Midbrain (tissue), 1 donor: ENCODE measurements around the gene INKA2.

Experiments
- DNase-seq: peaks from one replicate; lab custom pipeline; 2025; lab: John Stamatoyannopoulos, UW

The INKA2 gene

DNA sequence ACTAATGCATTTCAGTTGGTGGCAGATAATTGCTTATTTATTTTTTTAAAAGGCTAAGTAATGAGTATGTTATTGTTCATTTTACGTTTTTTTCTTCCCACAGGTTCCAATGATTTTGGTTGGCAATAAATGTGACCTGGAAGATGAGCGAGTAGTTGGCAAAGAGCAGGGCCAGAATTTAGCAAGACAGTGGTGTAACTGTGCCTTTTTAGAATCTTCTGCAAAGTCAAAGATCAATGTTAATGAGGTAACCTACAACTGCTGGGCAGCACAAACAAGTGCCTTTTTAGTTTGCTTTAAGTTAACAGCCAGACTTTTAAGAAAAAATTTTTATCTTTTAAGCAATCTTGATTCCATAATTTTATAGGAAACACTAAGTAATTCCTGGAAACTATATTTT lies 35.0 kb downstream of the INKA2 start:
- no peak for DNase-seq

DNA sequence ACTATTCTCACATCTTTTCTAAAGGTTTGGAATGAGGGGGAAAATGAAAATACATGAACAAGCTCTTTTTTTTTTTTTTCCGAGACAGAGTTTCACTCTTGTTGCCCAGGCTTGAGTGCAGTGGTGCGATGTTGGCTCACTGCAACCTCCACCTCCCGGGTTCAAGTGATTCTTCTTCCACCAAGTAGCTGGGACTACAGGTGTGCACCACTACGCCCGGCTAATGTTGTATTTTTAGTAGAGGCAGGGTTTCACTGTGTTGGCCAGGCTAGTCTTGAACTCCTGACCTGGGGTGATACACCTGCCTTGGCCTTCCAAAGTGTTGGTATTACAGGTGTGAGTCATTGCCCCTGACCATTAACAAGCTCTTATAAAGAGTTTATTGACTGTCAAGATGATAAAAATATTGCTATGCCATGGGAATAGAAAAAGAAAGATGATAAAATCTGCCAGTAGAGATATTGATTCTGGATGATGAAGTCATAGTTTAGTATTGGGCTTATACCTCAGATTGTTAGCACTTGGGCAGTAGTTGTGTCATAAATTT lies 36.6 kb downstream of the INKA2 start:
- no peak for DNase-seq

DNA sequence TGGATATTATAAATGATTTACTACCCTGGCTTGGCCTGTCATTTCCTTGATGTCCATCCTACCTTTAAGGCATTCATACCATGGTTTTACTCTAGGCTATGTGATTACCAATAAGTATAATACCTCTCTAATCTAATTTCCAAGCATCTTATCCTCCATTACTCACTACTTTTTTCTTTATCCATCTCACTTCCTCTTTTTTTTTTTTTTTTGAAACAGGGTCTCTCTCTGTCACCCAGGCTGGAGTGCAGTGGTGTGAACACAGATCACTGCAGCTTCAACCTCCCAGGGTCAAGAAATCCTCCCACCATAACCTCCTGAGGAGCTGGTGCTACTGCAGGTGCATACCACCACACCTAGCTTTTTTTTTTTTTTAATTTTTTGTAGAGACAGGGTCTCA lies 39.9 kb downstream of the INKA2 start:
- no peak for DNase-seq

DNA sequence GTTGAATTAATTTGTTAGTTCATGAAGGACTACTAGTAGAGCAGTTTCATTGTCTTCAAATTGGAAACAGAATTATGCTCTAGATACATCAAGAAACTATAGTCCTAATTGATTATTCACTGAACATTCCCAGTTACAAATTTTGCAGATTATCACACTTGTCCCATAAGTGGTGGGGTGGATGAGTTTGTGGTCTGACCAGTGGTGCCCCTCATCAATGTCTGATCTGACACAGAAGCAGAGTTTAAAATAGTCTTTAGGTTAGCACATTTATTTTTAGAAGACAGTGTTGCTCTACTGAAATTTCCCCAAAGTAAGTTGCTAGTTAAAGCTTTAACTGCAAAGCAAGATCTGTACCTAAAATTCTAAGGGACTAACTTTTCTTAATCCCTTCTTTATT lies 42.9 kb downstream of the INKA2 start:
- no peak for DNase-seq

DNA sequence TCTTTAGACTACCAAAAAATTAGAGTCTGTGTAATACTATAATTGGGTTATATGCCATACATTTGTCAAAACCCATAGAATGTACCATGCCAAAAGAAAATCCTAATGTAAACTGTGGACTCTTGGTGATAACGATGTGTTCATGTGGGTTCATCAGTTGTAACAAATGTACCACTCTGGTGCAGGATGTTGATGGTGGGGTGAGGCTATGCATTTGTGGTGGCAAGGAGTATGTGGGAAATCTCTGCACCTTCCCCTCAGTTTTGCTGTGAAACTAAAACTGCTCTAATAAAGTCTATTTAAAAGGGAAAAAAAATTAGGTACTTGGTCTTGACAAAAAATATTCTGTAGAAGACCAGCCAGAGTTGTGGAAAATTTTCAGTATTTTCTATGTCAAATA lies 43.4 kb downstream of the INKA2 start:
- no peak for DNase-seq

DNA sequence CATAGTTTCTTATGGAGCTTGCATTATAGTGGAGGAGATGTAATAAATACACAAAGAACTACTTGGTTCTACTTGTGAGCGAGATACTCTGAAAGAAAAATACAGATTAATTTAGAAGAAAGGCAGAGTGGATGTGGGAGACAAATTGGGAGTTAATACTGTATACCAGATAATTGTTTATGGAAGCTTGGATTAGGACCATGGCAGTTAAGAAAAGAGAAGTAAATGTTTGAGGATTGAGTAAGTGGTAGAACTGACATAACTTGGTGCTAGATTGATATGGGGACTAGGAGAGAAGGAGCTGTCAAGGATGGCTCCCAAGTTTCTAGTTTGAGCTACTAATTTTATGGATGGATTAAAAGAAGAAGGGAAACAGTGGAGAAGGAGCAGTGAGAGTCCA lies 47.3 kb downstream of the INKA2 start:
- DNase-seq = no peak

DNA sequence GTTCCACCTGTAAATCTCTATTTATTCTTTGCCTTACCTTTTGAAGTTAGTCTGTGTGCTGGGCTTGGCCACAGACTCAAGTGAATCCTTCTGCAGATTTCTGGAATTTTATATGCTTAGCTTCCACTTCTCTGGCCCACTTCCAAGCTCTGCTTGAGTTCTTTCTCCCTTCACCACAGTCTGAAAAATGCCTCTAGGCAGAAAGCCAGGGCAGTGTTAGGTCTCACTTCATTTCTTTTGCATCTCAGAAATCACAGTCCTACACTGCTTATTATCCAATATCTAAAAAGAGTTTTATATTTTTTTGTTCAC lies 48.9 kb downstream of the INKA2 start:
- peak; percentile 47 for DNase-seq
